ENCODE measurements around the gene IL22. TPM values are rescaled to one million over a fixed set of nuclear protein-coding genes. Genes with fewer than 3 reads are reported as not detected.

Gene IL22
- total and polyA plus RNA-seq, 2 of the 8 experiments (the other 6 are each of a cell fraction or from before 2014, with no cell fraction given): not detected

GRCh38 chr12:68200854-68201253 lies 52.5 kb downstream of the IL22 start:
- Histone ChIP-seq H4K20me1 (replicated peaks in 1 of 2; ENCODE audit: control insufficient read depth in 1 of 2, insufficient read depth in 2 of 2, low read length in 2 of 2) (no peaks in the 10 kb centered on the region), H3K23me2 (ENCODE audit: low read depth, low read length) (no peaks in the 10 kb centered on the region), H3K18ac (ENCODE audit: extremely low read depth, low read length) (no peak overlapping the region), H2BK12ac (ENCODE audit: low read depth, low read length) (no peak overlapping the region), H3K27me3 (replicated peaks in 1 of 4; ENCODE audit: control insufficient read depth in 3 of 4, extremely low read depth in 1 of 4, insufficient read depth in 3 of 4, low read length in 3 of 4) (no peaks in the 10 kb centered on the region), H3K79me1 (ENCODE audit: low read depth, low read length) (no peaks in the 10 kb centered on the region), H3K79me2 (ENCODE audit: control insufficient read depth in 1 of 2, insufficient read depth in 2 of 2, low read length in 2 of 2) (no peaks in the 10 kb centered on the region), H4K91ac (replicated peaks; ENCODE audit: insufficient read length, low read length) (no peak overlapping the region), H3K56ac (replicated peaks; ENCODE audit: insufficient read length, low read depth, low read length) (no peak overlapping the region), H3K4ac (replicated peaks; ENCODE audit: insufficient read length, low read depth, low read length) (no peak overlapping the region), H3K9ac (replicated peaks in 1 of 4; ENCODE audit: extremely low read depth in 1 of 4, low read depth in 3 of 4, low read length in 3 of 4) (no peak overlapping the region), H3K14ac (ENCODE audit: insufficient read length) (no peak overlapping the region), H3K9me3 (ENCODE audit: insufficient read depth in 2 of 2, low read depth in 1 of 2, low read length in 1 of 2) (no peaks in the 10 kb centered on the region), H2BK20ac (ENCODE audit: low read length) (no peak overlapping the region), H2AK5ac (ENCODE audit: low read depth, low read length) (no peak overlapping the region), H3K27ac (ENCODE audit: low read depth, low read length) (no peak overlapping the region), H4K5ac (ENCODE audit: insufficient read length, low read depth, low read length) (no peak overlapping the region), H2BK15ac (ENCODE audit: low read length) (no peak overlapping the region), H4K8ac (ENCODE audit: extremely low read depth, insufficient read depth, low read length) (no peak overlapping the region), H3K23ac (ENCODE audit: insufficient read length) (no peak overlapping the region), H3K4me1 (replicated peaks in 1 of 4; ENCODE audit: control insufficient read depth in 3 of 4, insufficient read depth in 4 of 4, low read length in 3 of 4) (peaks cover 0 to 6% (median 3%) of the 10 kb centered on the region in 4 experiments; a peak in 4 of 7 replicates), H3K4me3 (ENCODE audit: extremely low read depth in 1 of 4, insufficient read depth in 2 of 4, low read depth in 3 of 4, low read length in 4 of 4) (no peak overlapping the region), H2AFZ (ENCODE audit: low read length) (no peak overlapping the region), H2BK5ac (ENCODE audit: low read depth, low read length) (no peak overlapping the region), H2BK120ac (replicated peaks; ENCODE audit: low read depth, low read length) (no peak overlapping the region), H3K4me2 (ENCODE audit: insufficient read depth in 1 of 2, low read depth in 2 of 2, low read length in 2 of 2) (no peak overlapping the region), H3K36me3 (ENCODE audit: control insufficient read depth in 2 of 4, insufficient read depth in 4 of 4, low read length in 3 of 4) (no peaks in the 10 kb centered on the region)
- FAIRE-seq (no peak), DNase-seq (ENCODE audit: low read depth in 1 of 2, low spot score in 2 of 2) (no peak)
- WGBS, 2 experiments (ENCODE audit: extremely low coverage in 1 of 2, insufficient coverage in 1 of 2, insufficient read length in 1 of 2, insufficient replicate concordance in 2 of 2, low coverage in 1 of 2, low lambda C conversion rate in 2 of 2, missing lambda C conversion rate in 1 of 2): 95% methylated on average over 2 of the region's 2 CpGs; no CpG with 5 or more reads in 1 of the 2 experiments
- TF ChIP-seq TBP (IDR thresholded peaks at IDR 0.05; ENCODE audit: low read depth, low read length) (no peak), EZH2 (IDR thresholded peaks at IDR 0.05; ENCODE audit: low read depth, low read length, severe bottlenecking) (no peak), MAFK (IDR thresholded peaks at IDR 0.05; ENCODE audit: low read depth, low read length) (no peak), SIX5 (IDR thresholded peaks at IDR 0.05; ENCODE audit: low read depth, low read length) (no peak), CHD2 (IDR thresholded peaks at IDR 0.05; ENCODE audit: low read length) (no peak)
- ChIA-PET POLR2A (ENCODE audit: partially characterized antibody) (no interaction called here), CTCF (ENCODE audit: partially characterized antibody) (no interaction called here)
